ENCODE measurements around the gene TBC1D8. TPM values are rescaled to one million over a fixed set of nuclear protein-coding genes. Genes with fewer than 3 reads are reported as not detected.

TBC1D8 gene
- total and polyA plus RNA-seq, 4 donors: 10.4 to 38.6 (median 13.4) TPM

- TF ChIP-seq NR2F2 (IDR thresholded peaks at IDR 0.05) (no peak), HNF4A (conservative IDR thresholded peaks at IDR 0.05) (no peak)
Observed at GRCh38 chr2:101121174-101121573, 30.0 kb downstream of the TBC1D8 start (continued).

GRCh38 chr2:101120124-101120996 lies 30.8 kb downstream of the TBC1D8 start:
- Histone ChIP-seq H3K9ac (ENCODE audit: low read depth in 1 of 2, low read length in 2 of 2) (peak overlapping the region in 1 of 2 donors; percentile 49), H3K36me3 (ENCODE audit: control insufficient read depth in 4 of 4, insufficient read depth in 3 of 4, low read depth in 1 of 4, low read length in 3 of 4) (no peaks in the 10 kb centered on the region), H3K9me3 (ENCODE audit: control insufficient read depth in 4 of 4, low read length in 3 of 4) (no peaks in the 10 kb centered on the region), H3K4me1 (ENCODE audit: control insufficient read depth in 4 of 4, insufficient read depth in 4 of 4, low read length in 3 of 4) (peaks cover 45 to 73% (median 62%) of the 10 kb centered on the region in 4 donors), H3K27ac (ENCODE audit: low read depth in 1 of 2, low read length in 2 of 2) (peak overlapping the region; percentile 89 to 93), H3K27me3 (ENCODE audit: control insufficient read depth in 4 of 4, insufficient read depth in 4 of 4, low read length in 3 of 4) (no peaks in the 10 kb centered on the region), H3K4me3 (ENCODE audit: low read depth in 1 of 3, low read length in 3 of 3) (no peak overlapping the region)
- WGBS: 41% methylated on average over 11 of the region's 11 CpGs
- DNase-seq (ENCODE audit: low spot score): no peak
- TF ChIP-seq, protein P1, sequence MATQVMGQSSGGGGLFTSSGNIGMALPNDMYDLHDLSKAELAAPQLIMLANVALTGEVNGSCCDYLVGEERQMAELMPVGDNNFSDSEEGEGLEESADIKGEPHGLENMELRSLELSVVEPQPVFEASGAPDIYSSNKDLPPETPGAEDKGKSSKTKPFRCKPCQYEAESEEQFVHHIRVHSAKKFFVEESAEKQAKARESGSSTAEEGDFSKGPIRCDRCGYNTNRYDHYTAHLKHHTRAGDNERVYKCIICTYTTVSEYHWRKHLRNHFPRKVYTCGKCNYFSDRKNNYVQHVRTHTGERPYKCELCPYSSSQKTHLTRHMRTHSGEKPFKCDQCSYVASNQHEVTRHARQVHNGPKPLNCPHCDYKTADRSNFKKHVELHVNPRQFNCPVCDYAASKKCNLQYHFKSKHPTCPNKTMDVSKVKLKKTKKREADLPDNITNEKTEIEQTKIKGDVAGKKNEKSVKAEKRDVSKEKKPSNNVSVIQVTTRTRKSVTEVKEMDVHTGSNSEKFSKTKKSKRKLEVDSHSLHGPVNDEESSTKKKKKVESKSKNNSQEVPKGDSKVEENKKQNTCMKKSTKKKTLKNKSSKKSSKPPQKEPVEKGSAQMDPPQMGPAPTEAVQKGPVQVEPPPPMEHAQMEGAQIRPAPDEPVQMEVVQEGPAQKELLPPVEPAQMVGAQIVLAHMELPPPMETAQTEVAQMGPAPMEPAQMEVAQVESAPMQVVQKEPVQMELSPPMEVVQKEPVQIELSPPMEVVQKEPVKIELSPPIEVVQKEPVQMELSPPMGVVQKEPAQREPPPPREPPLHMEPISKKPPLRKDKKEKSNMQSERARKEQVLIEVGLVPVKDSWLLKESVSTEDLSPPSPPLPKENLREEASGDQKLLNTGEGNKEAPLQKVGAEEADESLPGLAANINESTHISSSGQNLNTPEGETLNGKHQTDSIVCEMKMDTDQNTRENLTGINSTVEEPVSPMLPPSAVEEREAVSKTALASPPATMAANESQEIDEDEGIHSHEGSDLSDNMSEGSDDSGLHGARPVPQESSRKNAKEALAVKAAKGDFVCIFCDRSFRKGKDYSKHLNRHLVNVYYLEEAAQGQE (IDR thresholded peaks at IDR 0.05): peak; percentile 88
- TF ChIP-seq RXRA (IDR thresholded peaks at IDR 0.05) (peak; percentile 99 to 100), JUND (IDR thresholded peaks at IDR 0.05) (peak; percentile 100), FOXA2 (IDR thresholded peaks at IDR 0.05) (peak; percentile 85), HNF4G (IDR thresholded peaks at IDR 0.05) (peak; percentile 92), MAX (IDR thresholded peaks at IDR 0.05) (peak; percentile 100), GABPA (IDR thresholded peaks at IDR 0.05 in 1 of 2, conservative IDR thresholded peaks at IDR 0.05 in 1 of 2) (peak; percentile 17 to 66), HNF4A (conservative IDR thresholded peaks at IDR 0.05) (peak; percentile 97 to 98), YY1 (IDR thresholded peaks at IDR 0.05) (peak; percentile 86), RAD21 (IDR thresholded peaks at IDR 0.05) (peak; percentile 45 to 63), TAF1 (conservative IDR thresholded peaks at IDR 0.05) (peak; percentile 53), EGR1 (IDR thresholded peaks at IDR 0.05; ENCODE audit: low read depth in 2 of 2) (peak; percentile 93 to 94), ZBTB33 (IDR thresholded peaks at IDR 0.05) (peak; percentile 96), FOXA1 (IDR thresholded peaks at IDR 0.05) (peak; percentile 94), SP1 (IDR thresholded peaks at IDR 0.05) (peak; percentile 100), NR2F2 (IDR thresholded peaks at IDR 0.05) (peak; percentile 98)
- TF ChIP-seq, protein P2, sequence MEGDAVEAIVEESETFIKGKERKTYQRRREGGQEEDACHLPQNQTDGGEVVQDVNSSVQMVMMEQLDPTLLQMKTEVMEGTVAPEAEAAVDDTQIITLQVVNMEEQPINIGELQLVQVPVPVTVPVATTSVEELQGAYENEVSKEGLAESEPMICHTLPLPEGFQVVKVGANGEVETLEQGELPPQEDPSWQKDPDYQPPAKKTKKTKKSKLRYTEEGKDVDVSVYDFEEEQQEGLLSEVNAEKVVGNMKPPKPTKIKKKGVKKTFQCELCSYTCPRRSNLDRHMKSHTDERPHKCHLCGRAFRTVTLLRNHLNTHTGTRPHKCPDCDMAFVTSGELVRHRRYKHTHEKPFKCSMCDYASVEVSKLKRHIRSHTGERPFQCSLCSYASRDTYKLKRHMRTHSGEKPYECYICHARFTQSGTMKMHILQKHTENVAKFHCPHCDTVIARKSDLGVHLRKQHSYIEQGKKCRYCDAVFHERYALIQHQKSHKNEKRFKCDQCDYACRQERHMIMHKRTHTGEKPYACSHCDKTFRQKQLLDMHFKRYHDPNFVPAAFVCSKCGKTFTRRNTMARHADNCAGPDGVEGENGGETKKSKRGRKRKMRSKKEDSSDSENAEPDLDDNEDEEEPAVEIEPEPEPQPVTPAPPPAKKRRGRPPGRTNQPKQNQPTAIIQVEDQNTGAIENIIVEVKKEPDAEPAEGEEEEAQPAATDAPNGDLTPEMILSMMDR (IDR thresholded peaks at IDR 0.05; ENCODE audit: low read depth, low read length, missing input control): no peak
- TF ChIP-seq, protein P3, sequence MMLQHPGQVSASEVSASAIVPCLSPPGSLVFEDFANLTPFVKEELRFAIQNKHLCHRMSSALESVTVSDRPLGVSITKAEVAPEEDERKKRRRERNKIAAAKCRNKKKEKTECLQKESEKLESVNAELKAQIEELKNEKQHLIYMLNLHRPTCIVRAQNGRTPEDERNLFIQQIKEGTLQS (IDR thresholded peaks at IDR 0.05): peak; percentile 99
